ENCODE results near the gene TEX36. TPM values are rescaled to one million over a fixed set of nuclear protein-coding genes. Genes with fewer than 3 reads are reported as not detected.
"Not testable (repeated sequence)": the region's sequence is repeated elsewhere in the genome, so short reads cannot be mapped to it uniquely, and the experiment has no call there.

TEX36 gene
- total RNA-seq, 2 experiments from 2014 or later, result not detected

GRCh38 chr10:125687507-125688185 lies 4.7 kb upstream of the TEX36 start:
- Mint-ChIP-seq H3K36me3 (ENCODE audit: low read depth) (no peaks in the 10 kb centered on the region), H3K27me3 (ENCODE audit: low read depth) (no peaks in the 10 kb centered on the region), H3K9me3 (ENCODE audit: insufficient read depth) (no peaks in the 10 kb centered on the region), H3K4me1 (ENCODE audit: low read depth) (peaks cover 8% of the 10 kb centered on the region), H3K27ac (no peak overlapping the region), H3K4me3 (no peak overlapping the region)
- ATAC-seq, result no peak
- CTCF ChIA-PET, result no interaction called here
- no peak for DNase-seq
- POLR2A ChIA-PET, result no interaction called here

DNA sequence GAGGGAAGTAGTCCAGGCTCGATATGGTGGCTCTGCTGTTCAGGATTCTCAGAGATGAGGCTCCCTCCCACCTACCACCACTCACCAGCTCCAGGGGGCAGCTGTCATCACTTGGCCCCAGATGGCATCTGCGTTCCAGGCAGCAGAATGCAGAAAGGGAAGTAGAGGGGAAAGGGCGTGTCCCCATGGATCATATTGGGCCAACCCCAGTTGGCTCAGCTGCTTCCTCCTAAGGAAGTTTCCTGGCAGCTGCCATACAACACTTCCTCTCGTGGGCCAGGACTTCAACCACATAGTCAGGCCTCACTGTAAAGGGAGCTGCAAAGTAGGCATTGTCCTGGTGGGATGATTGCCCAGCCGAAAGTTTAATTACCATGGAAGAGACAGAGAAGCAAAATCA lies 1.6 kb upstream of the TEX36 start:
- H3K4me1 Mint-ChIP-seq (ENCODE audit: low read depth), result no peaks in the 10 kb centered on the region
- H3K9me3 Mint-ChIP-seq (ENCODE audit: insufficient read depth), result no peaks in the 10 kb centered on the region
- peaks cover 4% of the 10 kb centered on the region for H3K27me3 Mint-ChIP-seq (ENCODE audit: low read depth)
- DNase-seq, result no peak
- ChIA-PET CTCF (no interaction called here), POLR2A (no interaction called here)
- no peak overlapping the region for H3K4me3 Mint-ChIP-seq
- ATAC-seq, result no peak
- H3K36me3 Mint-ChIP-seq (ENCODE audit: low read depth), result no peaks in the 10 kb centered on the region
- no peak overlapping the region for H3K27ac Mint-ChIP-seq

GRCh38 chr10:125683821-125684220 lies 858 bp upstream of the TEX36 start:
- Mint-ChIP-seq H3K4me3 (no peak overlapping the region), H3K9me3 (ENCODE audit: insufficient read depth) (no peaks in the 10 kb centered on the region), H3K36me3 (ENCODE audit: low read depth) (no peaks in the 10 kb centered on the region), H3K27me3 (ENCODE audit: low read depth) (peaks cover 4% of the 10 kb centered on the region), H3K27ac (no peak overlapping the region), H3K4me1 (ENCODE audit: low read depth) (no peaks in the 10 kb centered on the region)
- ChIA-PET CTCF (no interaction called here), POLR2A (no interaction called here)
- no peak for DNase-seq
- no peak for ATAC-seq

DNA sequence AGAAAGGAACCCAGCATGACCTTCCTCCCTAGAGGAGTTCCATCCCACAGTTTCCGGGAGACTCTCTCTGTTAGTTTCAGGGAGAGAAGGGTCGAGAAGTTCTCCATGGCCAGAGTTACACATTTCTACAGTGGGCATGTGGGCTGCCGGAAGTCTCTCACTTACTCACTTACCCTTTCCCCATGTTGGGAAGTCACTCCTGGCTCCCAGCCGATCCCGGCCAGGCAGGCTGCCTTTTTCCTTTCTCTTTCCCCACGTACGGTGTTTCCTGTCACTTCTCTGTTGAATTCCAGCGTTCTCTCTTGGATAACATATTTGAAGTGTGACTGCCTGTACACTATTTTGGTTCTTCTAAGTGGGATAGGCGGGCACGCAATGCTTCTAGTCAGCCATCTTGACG lies 3.5 kb downstream of the TEX36 start:
- H3K27me3 Mint-ChIP-seq (ENCODE audit: low read depth), result peaks cover 4% of the 10 kb centered on the region
- no peak overlapping the region for H3K4me3 Mint-ChIP-seq
- DNase-seq (no peak), ATAC-seq (no peak)
- H3K27ac Mint-ChIP-seq, result no peak overlapping the region
- no peaks in the 10 kb centered on the region for H3K4me1 Mint-ChIP-seq (ENCODE audit: low read depth)
- ChIA-PET CTCF (no interaction called here), POLR2A (no interaction called here)
- H3K9me3 Mint-ChIP-seq (ENCODE audit: insufficient read depth), result peaks cover 20% of the 10 kb centered on the region
- no peaks in the 10 kb centered on the region for H3K36me3 Mint-ChIP-seq (ENCODE audit: low read depth)

GRCh38 chr10:125672884-125673283 lies 10.1 kb downstream of the TEX36 start:
- Mint-ChIP-seq H3K27ac (no peak overlapping the region), H3K27me3 (ENCODE audit: low read depth) (peaks cover 6% of the 10 kb centered on the region), H3K36me3 (ENCODE audit: low read depth) (no peaks in the 10 kb centered on the region), H3K4me1 (ENCODE audit: low read depth) (no peaks in the 10 kb centered on the region), H3K9me3 (ENCODE audit: insufficient read depth) (peaks cover 17% of the 10 kb centered on the region), H3K4me3 (no peak overlapping the region)
- ChIA-PET POLR2A (no interaction called here), CTCF (no interaction called here)
- no peak for ATAC-seq
- no peak for DNase-seq

DNA sequence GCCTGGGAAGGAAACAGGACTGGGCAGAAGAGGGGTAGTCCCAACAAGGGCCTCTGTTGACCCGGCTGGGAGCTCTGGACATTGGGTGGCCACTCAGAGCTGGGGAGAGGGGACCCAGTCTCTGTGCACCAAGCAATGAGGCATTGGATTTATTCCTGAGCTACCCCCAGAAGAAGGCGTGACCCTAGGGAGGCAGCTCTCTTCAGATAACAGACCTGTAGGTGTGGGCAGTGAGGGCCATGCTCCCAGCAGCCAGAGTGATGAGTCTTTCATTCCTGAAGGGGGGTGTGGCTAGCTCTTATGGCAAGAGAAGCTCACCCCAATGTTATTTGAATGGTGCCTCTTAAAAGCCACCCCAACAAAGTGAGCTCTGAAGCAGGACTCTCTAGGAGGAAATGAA lies 20.4 kb downstream of the TEX36 start:
- POLR2A ChIA-PET, result no interaction called here
- Mint-ChIP-seq H3K27me3 (ENCODE audit: low read depth) (peaks cover 8% of the 10 kb centered on the region), H3K4me3 (no peak overlapping the region), H3K36me3 (ENCODE audit: low read depth) (no peaks in the 10 kb centered on the region), H3K9me3 (ENCODE audit: insufficient read depth) (no peaks in the 10 kb centered on the region), H3K27ac (no peak overlapping the region), H3K4me1 (ENCODE audit: low read depth) (no peaks in the 10 kb centered on the region)
- CTCF ChIA-PET, result no interaction called here
- DNase-seq, result no peak
- no peak for ATAC-seq

- DNase-seq (no peak), ATAC-seq (no peak)
- Mint-ChIP-seq H3K4me3 (no peak overlapping the region), H3K36me3 (ENCODE audit: low read depth) (no peaks in the 10 kb centered on the region), H3K4me1 (ENCODE audit: low read depth) (no peaks in the 10 kb centered on the region), H3K27ac (no peak overlapping the region), H3K27me3 (ENCODE audit: low read depth) (peaks cover 11% of the 10 kb centered on the region), H3K9me3 (ENCODE audit: insufficient read depth) (no peaks in the 10 kb centered on the region)
- ChIA-PET POLR2A (no interaction called here), CTCF (no interaction called here)
Observed at GRCh38 chr10:125661941-125662515, 20.9 kb downstream of the TEX36 start.

- Mint-ChIP-seq H3K9me3 (ENCODE audit: insufficient read depth) (no peaks in the 10 kb centered on the region), H3K4me1 (ENCODE audit: low read depth) (no peaks in the 10 kb centered on the region), H3K27ac (no peak overlapping the region), H3K27me3 (ENCODE audit: low read depth) (peaks cover 11% of the 10 kb centered on the region), H3K4me3 (no peak overlapping the region), H3K36me3 (ENCODE audit: low read depth) (no peaks in the 10 kb centered on the region)
- POLR2A ChIA-PET, result no interaction called here
- no peak for ATAC-seq
- DNase-seq, result no peak
- CTCF ChIA-PET, result no interaction called here
Observed at GRCh38 chr10:125661431-125661940, 21.5 kb downstream of the TEX36 start.

- H3K27ac Mint-ChIP-seq, result no peak overlapping the region
- ChIA-PET POLR2A (no interaction called here), CTCF (no interaction called here)
- H3K4me3 Mint-ChIP-seq, result no peak overlapping the region
- no peaks in the 10 kb centered on the region for H3K36me3 Mint-ChIP-seq (ENCODE audit: low read depth)
- no peaks in the 10 kb centered on the region for H3K9me3 Mint-ChIP-seq (ENCODE audit: insufficient read depth)
- peaks cover 6% of the 10 kb centered on the region for H3K27me3 Mint-ChIP-seq (ENCODE audit: low read depth)
- DNase-seq, result no peak
- no peaks in the 10 kb centered on the region for H3K4me1 Mint-ChIP-seq (ENCODE audit: low read depth)
- ATAC-seq, result no peak
Observed at GRCh38 chr10:125659071-125659470, 23.9 kb downstream of the TEX36 start.

GRCh38 chr10:125656523-125656922 lies 26.4 kb downstream of the TEX36 start:
- POLR2A ChIA-PET, result no interaction called here
- Mint-ChIP-seq H3K4me1 (ENCODE audit: low read depth) (no peaks in the 10 kb centered on the region), H3K27me3 (ENCODE audit: low read depth) (peaks cover 6% of the 10 kb centered on the region), H3K27ac (no peak overlapping the region), H3K36me3 (ENCODE audit: low read depth) (no peaks in the 10 kb centered on the region), H3K4me3 (no peak overlapping the region), H3K9me3 (ENCODE audit: insufficient read depth) (no peaks in the 10 kb centered on the region)
- CTCF ChIA-PET, result no interaction called here
- ATAC-seq, result no peak
- no peak for DNase-seq

- H3K27ac Mint-ChIP-seq; ATAC-seq; POLR2A ChIA-PET; H3K27me3 Mint-ChIP-seq (ENCODE audit: low read depth); H3K9me3 Mint-ChIP-seq (ENCODE audit: insufficient read depth); H3K4me3 Mint-ChIP-seq; CTCF ChIA-PET; DNase-seq; H3K36me3 Mint-ChIP-seq (ENCODE audit: low read depth); H3K4me1 Mint-ChIP-seq (ENCODE audit: low read depth): not testable (repeated sequence)
Observed at GRCh38 chr10:125653113-125653512, 29.9 kb downstream of the TEX36 start.

DNA sequence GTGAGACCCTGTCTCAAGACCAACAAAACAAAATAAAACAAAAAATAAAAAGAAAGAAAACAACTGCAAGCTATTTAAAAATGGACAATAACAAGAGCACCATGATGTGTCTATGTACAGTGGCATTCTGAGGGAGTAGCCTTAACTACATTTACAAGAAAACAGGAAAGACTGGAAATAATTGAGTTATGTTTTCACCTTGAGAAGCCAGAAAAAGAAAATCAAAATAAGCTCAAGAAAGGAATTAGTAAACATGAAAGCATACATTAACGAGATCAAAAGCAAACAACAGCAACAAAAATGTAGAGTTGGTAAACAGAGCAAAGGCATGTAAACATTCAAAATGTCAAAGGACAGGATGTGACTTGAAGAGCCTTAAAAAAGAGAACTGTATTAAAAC lies 36.7 kb downstream of the TEX36 start:
- Mint-ChIP-seq H3K9me3 (ENCODE audit: insufficient read depth) (peaks cover 4% of the 10 kb centered on the region), H3K27me3 (ENCODE audit: low read depth) (no peaks in the 10 kb centered on the region), H3K27ac (no peak overlapping the region), H3K4me3 (no peak overlapping the region), H3K36me3 (ENCODE audit: low read depth) (no peaks in the 10 kb centered on the region), H3K4me1 (ENCODE audit: low read depth) (no peaks in the 10 kb centered on the region)
- POLR2A ChIA-PET, result no interaction called here
- DNase-seq (no peak), ATAC-seq (no peak)
- CTCF ChIA-PET, result no interaction called here

- DNase-seq, result no peak
- Mint-ChIP-seq H3K9me3 (ENCODE audit: insufficient read depth) (no peaks in the 10 kb centered on the region), H3K4me3 (no peak overlapping the region), H3K4me1 (ENCODE audit: low read depth) (no peaks in the 10 kb centered on the region), H3K36me3 (ENCODE audit: low read depth) (no peaks in the 10 kb centered on the region), H3K27me3 (ENCODE audit: low read depth) (no peaks in the 10 kb centered on the region), H3K27ac (no peak overlapping the region)
- ChIA-PET POLR2A (no interaction called here), CTCF (no interaction called here)
- no peak for ATAC-seq
Observed at GRCh38 chr10:125641398-125641797, 41.6 kb downstream of the TEX36 start.
